GM12874 (cell line): ENCODE results near the gene MUSK.

Experiments
- TF ChIP-seq, protein P1 (sequence below): IDR thresholded peaks from 2 replicates; pipeline ENCODE4 v1.5.1; 2011; ENCODE audit warnings: low read depth, mild to moderate bottlenecking, control low read depth, low read length, moderate library complexity; ENCODE audit not compliant: insufficient read depth

MUSK gene

DNA sequence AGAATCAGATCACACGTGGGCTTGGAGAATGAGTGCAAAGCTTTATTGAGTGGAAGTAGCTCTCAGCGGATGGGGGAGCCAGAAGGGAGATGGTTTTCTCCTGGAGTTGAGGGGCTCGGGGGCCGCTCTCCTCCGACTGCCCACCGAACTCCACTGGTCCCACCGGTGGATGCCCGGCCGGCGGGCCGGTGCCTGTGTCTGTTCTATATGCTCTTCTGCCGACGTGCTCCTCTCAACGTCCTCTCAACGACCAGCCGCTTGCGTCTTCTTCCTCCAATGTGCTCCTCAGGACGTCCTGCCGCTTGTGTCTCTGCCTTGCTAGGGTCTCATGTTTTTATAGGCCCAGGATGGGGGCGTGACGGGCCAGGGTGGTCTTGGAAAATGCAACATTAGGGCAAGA lies 161.9 kb downstream of the MUSK start:
- TF ChIP-seq, protein P1, sequence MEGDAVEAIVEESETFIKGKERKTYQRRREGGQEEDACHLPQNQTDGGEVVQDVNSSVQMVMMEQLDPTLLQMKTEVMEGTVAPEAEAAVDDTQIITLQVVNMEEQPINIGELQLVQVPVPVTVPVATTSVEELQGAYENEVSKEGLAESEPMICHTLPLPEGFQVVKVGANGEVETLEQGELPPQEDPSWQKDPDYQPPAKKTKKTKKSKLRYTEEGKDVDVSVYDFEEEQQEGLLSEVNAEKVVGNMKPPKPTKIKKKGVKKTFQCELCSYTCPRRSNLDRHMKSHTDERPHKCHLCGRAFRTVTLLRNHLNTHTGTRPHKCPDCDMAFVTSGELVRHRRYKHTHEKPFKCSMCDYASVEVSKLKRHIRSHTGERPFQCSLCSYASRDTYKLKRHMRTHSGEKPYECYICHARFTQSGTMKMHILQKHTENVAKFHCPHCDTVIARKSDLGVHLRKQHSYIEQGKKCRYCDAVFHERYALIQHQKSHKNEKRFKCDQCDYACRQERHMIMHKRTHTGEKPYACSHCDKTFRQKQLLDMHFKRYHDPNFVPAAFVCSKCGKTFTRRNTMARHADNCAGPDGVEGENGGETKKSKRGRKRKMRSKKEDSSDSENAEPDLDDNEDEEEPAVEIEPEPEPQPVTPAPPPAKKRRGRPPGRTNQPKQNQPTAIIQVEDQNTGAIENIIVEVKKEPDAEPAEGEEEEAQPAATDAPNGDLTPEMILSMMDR = no peak

DNA sequence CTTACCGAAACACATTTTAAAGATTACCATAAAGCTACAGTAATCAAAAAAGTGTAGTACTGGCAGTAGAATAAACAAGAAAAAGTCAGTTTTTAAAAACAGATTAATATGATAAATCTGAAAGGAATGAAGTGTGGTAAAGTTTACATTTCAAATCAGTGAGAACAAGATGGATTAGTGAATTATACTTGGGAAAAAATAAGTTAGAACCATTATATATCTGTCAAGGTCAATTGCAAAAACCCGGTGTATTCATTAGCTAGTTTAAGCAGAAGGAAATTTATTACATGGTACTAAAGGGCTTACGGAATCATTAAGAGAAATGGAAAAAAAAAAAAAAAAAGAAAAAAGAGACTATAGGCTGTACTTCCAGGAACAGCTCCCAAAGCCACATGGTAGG lies 164.3 kb downstream of the MUSK start:
- TF ChIP-seq, protein P1 = no peak

GRCh38 chr9:110835404-110835803 lies 166.8 kb downstream of the MUSK start:
- TF ChIP-seq, protein P1 = no peak

- TF ChIP-seq, protein P1 = no peak
Observed at GRCh38 chr9:110835859-110836271, 167.3 kb downstream of the MUSK start.

DNA sequence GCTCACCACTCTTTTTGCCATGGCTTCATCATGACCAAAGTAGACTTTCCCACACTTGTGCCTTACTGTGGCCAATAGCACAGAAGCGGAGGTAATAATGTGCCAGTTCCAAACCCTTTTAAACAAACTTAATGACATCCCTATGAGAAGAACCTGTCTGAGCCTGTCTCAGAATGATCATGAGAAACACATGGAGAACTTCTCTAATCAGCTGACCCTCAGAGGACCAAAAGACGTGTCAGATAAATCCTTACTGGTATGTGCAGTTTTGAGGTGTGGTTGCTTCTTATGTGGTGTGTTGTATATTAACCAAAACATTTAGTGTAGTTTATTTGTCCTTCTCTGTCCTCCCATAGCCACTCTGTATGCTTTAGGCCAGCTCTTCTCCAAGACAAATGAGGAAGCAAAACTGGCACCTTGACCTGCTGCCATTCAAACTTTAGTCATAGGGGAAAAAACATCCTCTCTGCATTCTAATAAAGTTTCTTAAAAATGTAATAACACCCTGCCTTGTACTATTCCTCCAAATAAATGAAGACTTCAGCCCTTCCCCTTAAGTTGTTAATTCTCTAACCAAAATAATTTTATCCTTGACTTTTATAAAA lies 168.9 kb downstream of the MUSK start:
- TF ChIP-seq, protein P1 = no peak

GRCh38 chr9:110842169-110842568 lies 173.6 kb downstream of the MUSK start:
- TF ChIP-seq, protein P1 = no peak

DNA sequence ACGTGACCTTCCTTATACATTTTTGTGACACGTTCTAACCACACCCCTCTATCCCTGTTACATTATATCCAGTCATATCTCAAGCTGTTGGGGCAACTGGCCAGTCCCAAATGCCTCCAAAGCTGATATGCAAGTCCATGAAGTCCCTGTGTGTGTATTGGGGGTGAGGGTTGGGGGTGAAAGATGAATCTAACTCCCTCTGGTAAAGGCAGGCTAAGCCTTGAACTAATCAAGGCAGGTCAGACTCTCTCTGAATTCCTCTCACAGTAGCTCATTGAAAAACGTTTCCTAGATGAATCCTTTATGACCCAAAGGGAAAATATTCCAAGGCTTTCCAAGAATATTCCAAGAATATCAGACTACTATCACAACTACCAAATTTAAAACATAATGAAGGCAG lies 174.4 kb downstream of the MUSK start:
- TF ChIP-seq, protein P1 = no peak
